BJ (cell line): ENCODE results near the gene TTC29. TPM values are rescaled to one million over a fixed set of nuclear protein-coding genes. Genes with fewer than 3 reads are reported as not detected.

Source experiments
- CTCF ChIA-PET: fragments of 350-600 bp; formaldehyde crosslinking; extraction: SDS; loops from one replicate; lab custom pipeline; 2021; ENCODE audit warnings: antibody characterized with exemption, inconsistent platforms; lab: Yijun Ruan, JAX
- POLR2A ChIA-PET: fragments of 300-600 bp; sonication (Branson Sonifier 250); formaldehyde crosslinking; extraction: SDS; loops from one replicate; lab custom pipeline; 2021; ENCODE audit warnings: antibody characterized with exemption; lab: Charles Lee
- DNase-seq: peaks from one replicate; pipeline ENCODE4 v3.0.0-alpha.2; 2011; ENCODE audit warnings: low read depth
- H3K27me3 ChIP-seq: 2 replicates; pipeline ENCODE4 v1.6.0; 2011; ENCODE audit warnings: low read length; ENCODE audit not compliant: control insufficient read depth, insufficient read depth
- H3K36me3 ChIP-seq: 2 replicates; pipeline ENCODE4 v1.5.1; 2011; ENCODE audit warnings: low read length; ENCODE audit not compliant: control insufficient read depth, insufficient read depth
- H3K4me3 ChIP-seq: 2 replicates; pipeline ENCODE4 v1.5.1; 2011; ENCODE audit warnings: low read depth, mild to moderate bottlenecking, control low read depth, low read length
- polyA plus RNA-seq: library from polyadenylated mRNA; depleted of rRNA; stranded (reverse); fragments of >200 nt; gene quantifications from 2 replicates; pipeline ENCODE4 v1.2.3, GENCODE V29; 2011
- TF ChIP-seq, protein P1 (sequence below): IDR thresholded peaks from 2 replicates; pipeline ENCODE4 v1.5.1; 2011; ENCODE audit warnings: low read depth, mild to moderate bottlenecking, control low read depth, inconsistent platforms, low read length, moderate library complexity; ENCODE audit not compliant: insufficient read depth

Gene TTC29
- polyA plus RNA-seq, 1 experiment: not detected

DNA sequence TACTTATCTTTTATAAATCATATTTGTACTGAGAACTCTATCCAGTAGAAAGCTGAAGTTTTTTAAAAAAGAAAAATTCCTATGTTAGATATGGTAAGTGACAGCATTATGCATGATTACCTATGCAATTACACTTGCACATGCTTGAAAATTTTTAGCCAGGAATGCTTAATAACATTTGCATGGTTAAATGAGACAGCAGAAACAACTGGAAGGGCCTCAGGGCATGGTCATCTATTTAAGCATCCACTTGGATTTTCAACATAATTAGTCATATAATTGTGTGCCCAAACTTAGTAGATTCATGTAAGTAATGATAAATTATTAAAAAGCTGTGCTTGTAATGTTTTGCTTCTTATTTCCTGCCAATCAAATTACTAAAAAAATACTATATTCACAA lies 151.9 kb downstream of the TTC29 start:
- POLR2A ChIA-PET: no interaction called here

DNA sequence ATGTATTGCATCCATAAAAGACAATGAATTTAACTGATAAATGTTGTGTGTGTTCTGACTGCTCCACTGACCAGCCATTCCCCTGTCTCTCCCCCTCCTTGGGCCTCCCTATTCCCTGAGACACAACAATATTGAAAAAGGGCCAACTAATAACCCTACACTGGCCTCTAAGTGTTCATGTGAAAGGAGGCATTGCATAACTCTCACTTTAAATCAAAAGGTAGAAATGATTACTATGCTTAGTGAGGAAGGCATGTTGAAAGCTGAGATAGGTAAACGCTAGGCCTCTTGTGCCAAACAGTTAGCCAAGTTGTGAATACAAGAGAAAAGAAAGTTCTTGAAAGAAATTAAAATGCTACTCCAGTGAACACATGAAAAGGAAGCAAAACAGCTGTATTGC lies 154.2 kb downstream of the TTC29 start:
- ChIA-PET CTCF (no interaction called here), POLR2A (no interaction called here)
- Histone ChIP-seq H3K27me3 (no peaks in the 10 kb centered on the region), H3K4me3 (no peak overlapping the region), H3K36me3 (no peaks in the 10 kb centered on the region)
- DNase-seq: no peak
- TF ChIP-seq, protein P1, sequence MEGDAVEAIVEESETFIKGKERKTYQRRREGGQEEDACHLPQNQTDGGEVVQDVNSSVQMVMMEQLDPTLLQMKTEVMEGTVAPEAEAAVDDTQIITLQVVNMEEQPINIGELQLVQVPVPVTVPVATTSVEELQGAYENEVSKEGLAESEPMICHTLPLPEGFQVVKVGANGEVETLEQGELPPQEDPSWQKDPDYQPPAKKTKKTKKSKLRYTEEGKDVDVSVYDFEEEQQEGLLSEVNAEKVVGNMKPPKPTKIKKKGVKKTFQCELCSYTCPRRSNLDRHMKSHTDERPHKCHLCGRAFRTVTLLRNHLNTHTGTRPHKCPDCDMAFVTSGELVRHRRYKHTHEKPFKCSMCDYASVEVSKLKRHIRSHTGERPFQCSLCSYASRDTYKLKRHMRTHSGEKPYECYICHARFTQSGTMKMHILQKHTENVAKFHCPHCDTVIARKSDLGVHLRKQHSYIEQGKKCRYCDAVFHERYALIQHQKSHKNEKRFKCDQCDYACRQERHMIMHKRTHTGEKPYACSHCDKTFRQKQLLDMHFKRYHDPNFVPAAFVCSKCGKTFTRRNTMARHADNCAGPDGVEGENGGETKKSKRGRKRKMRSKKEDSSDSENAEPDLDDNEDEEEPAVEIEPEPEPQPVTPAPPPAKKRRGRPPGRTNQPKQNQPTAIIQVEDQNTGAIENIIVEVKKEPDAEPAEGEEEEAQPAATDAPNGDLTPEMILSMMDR: no peak

More for the DNA sequence above, 151.9 kb downstream of the TTC29 start:
- CTCF ChIA-PET: no interaction called here
- no peak for DNase-seq
- H3K36me3 ChIP-seq: no peaks in the 10 kb centered on the region
- H3K27me3 ChIP-seq: no peaks in the 10 kb centered on the region
- no peak overlapping the region for H3K4me3 ChIP-seq
- TF ChIP-seq, protein P1: no peak

DNA sequence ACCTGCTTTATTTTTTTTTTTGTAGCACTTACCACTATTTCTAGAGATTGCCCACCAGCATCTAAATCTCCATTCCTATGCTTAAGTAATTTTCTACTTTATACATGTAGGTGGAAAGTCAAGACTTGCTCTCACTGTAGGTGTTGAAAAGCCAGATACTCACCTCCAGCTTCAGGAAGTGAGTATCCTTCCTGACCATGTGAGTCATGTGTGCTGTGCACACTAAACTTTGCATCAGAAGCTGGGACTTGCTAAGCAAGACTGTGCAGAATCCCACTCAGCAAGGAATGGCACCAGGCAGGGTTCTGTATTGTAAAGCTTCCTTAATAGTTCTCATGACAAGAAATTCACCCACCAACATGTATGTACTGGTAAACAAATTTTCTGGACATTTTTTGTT lies 155.1 kb downstream of the TTC29 start:
- ChIA-PET POLR2A (no interaction called here), CTCF (no interaction called here)
- Histone ChIP-seq H3K4me3 (no peak overlapping the region), H3K27me3 (no peaks in the 10 kb centered on the region), H3K36me3 (no peaks in the 10 kb centered on the region)
- TF ChIP-seq, protein P1: no peak
- DNase-seq: no peak

DNA sequence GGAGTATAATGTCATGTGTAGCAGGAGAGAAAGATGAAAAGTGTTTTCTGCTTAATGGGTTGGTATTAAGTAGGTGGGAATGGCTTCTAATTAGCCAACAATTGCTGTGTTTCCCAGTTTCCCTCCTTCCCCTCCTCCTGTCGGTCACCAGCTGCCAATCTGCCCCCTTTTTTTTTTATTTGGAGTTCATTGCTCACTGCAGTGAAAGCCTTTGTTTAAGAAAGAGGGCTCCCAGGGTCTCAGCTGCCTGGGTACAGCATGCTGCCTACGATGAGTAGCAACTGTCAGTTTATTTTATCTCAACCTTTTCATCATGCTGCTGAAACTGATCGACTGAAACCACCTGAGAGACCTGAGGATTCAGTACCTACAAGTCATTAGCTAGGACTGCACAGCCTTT lies 157.9 kb downstream of the TTC29 start:
- POLR2A ChIA-PET: no interaction called here
- no peaks in the 10 kb centered on the region for H3K36me3 ChIP-seq
- CTCF ChIA-PET: interaction anchor here (1.2 kb wide), 1 partner anchor 11 kb away, joined by 4 read pairs; no protein-coding TSS in a partner anchor
- no peaks in the 10 kb centered on the region for H3K27me3 ChIP-seq
- no peak for DNase-seq
- TF ChIP-seq, protein P1: no peak
- no peak overlapping the region for H3K4me3 ChIP-seq

DNA sequence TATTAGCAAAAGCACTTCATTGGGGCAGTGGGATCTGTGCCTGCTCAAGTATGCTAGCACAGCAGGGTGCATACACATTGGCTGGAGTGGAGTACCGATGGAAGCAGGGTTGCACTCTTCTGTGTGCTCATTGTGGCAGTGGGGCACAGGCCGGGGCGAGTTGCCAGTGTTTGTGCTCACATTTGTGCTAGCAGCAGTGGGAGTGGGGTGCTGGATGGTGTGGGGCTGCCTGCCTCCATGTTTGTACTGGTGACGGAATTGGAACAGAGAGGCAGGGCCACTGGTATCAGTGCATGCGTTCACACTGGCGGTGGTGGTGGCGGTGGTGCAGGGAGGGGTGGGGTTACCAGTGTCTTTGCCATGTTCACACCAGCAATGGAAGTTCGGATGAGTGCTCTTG lies 169.0 kb downstream of the TTC29 start:
- TF ChIP-seq, protein P1: no peak
- CTCF ChIA-PET: interaction anchor here (0.6 kb wide), 1 partner anchor 28 kb away, joined by 3 read pairs; no protein-coding TSS in a partner anchor
- Histone ChIP-seq H3K36me3 (no peaks in the 10 kb centered on the region), H3K4me3 (no peak overlapping the region), H3K27me3 (no peaks in the 10 kb centered on the region)
- POLR2A ChIA-PET: no interaction called here
- DNase-seq: no peak
